Endothelial cell of umbilical vein (primary cell): ENCODE results near the gene TREX2. TPM values are rescaled to one million over a fixed set of nuclear protein-coding genes. Genes with fewer than 3 reads are reported as not detected.

Experiments
- BruUV-seq: library from RNA; stranded (reverse); fragments of 400-500 nt; replicated peaks from 2 replicates; lab custom pipeline; 2021; lab: Mats Ljungman, UMichigan
- CTCF ChIA-PET: fragments of 300-600, 350-600 bp; sonication (Branson Sonifier 250); formaldehyde crosslinking; loops from one replicate; lab custom pipeline; 2021; ENCODE audit warnings: antibody characterized with exemption, inconsistent platforms; lab: Charles Lee
- POLR2A ChIA-PET: fragments of 300-600, 350-600 bp; sonication (Branson Sonifier 250); formaldehyde crosslinking; loops from one replicate; lab custom pipeline; 2021; ENCODE audit warnings: antibody characterized with exemption, inconsistent platforms; lab: Charles Lee
- DNase-seq: peaks from one replicate; pipeline ENCODE4 v3.0.0-alpha.2; 2011; ENCODE audit warnings: low read depth, low spot score
- FAIRE-seq: peaks from 2 replicates; lab custom pipeline; 2011; peaks lifted over from hg19 to GRCh38; lab: Jason Lieb, UNC
- H2AFZ ChIP-seq: 2 replicates; pipeline ENCODE4 v1.6.0; 2012; ENCODE audit warnings: low read depth, low read length, control low read depth, inconsistent platforms
- H3K27ac ChIP-seq: 2 replicates; pipeline ENCODE4 v1.5.1; 2011; ENCODE audit warnings: low read depth, mild to moderate bottlenecking, control low read depth, low read length, moderate library complexity; ENCODE audit not compliant: insufficient read depth
- H3K27me3 ChIP-seq, 2 experiments: 2 replicates each; pipeline versions ENCODE4 v1.6.0 to v1.6.1; 2011; ENCODE audit warnings: low read length in 2 of 2, mixed read lengths in 1 of 2; ENCODE audit not compliant: control insufficient read depth in 2 of 2, insufficient read depth in 2 of 2
- H3K36me3 ChIP-seq, 2 experiments: 2 replicates in 1 of 2; 3 replicates in 1 of 2; pipeline ENCODE4 v1.5.1; 2011; ENCODE audit warnings: low read length in 2 of 2, mild to moderate bottlenecking in 1 of 2, moderate library complexity in 1 of 2; ENCODE audit not compliant: control insufficient read depth in 2 of 2, insufficient read depth in 2 of 2; ENCODE audit errors: extremely low read depth in 1 of 2
- H3K4me1 ChIP-seq: 3 replicates; pipeline ENCODE4 v1.5.1; 2011; ENCODE audit warnings: mild to moderate bottlenecking, low read length; ENCODE audit not compliant: control insufficient read depth, insufficient read depth; ENCODE audit errors: extremely low read depth
- H3K4me2 ChIP-seq: 2 replicates; pipeline ENCODE4 v1.6.1; 2011; ENCODE audit warnings: low read length, control low read depth, mixed read lengths; ENCODE audit not compliant: insufficient read depth
- H3K4me3 ChIP-seq, 3 experiments: fragments of 200-600 bp in 1 of 3; sonication (generic), shearing (Covaris generic) in 1 of 3; replicated peaks in 1 of 3; 2 replicates each; pipeline ENCODE4 v1.5.1; 2011 to 2016; ENCODE audit warnings: control low read depth in 3 of 3, low read length in 3 of 3, mild to moderate bottlenecking in 2 of 3, inconsistent platforms in 1 of 3, low read depth in 1 of 3, moderate library complexity in 1 of 3; ENCODE audit not compliant: insufficient read depth in 1 of 3
- H3K79me2 ChIP-seq: 2 replicates; pipeline ENCODE4 v1.6.0; 2012; ENCODE audit warnings: low read length, inconsistent platforms; ENCODE audit not compliant: control insufficient read depth, insufficient read depth
- H3K9ac ChIP-seq: replicated peaks from 2 replicates; pipeline ENCODE3; 2011; ENCODE audit warnings: low read length, control low read depth; ENCODE audit not compliant: insufficient read depth; ENCODE audit errors: extremely low read depth
- H3K9me1 ChIP-seq: replicated peaks from 3 replicates; pipeline ENCODE4 v1.6.0; 2011; ENCODE audit warnings: mild to moderate bottlenecking, low read length; ENCODE audit not compliant: control insufficient read depth, insufficient read depth; ENCODE audit errors: extremely low read depth
- H3K9me3 ChIP-seq: replicated peaks from 2 replicates; pipeline ENCODE4 v1.5.1; 2012; ENCODE audit warnings: low read length, inconsistent platforms; ENCODE audit not compliant: control insufficient read depth, insufficient read depth
- H4K20me1 ChIP-seq: replicated peaks from 2 replicates; pipeline ENCODE3; 2011; ENCODE audit warnings: mild to moderate bottlenecking, low read length; ENCODE audit not compliant: control insufficient read depth, insufficient read depth; ENCODE audit errors: extremely low read depth
- CTCF ChIP-seq, 2 donors: IDR thresholded peaks; 1 replicate in 1 of 2; 2 replicates in 1 of 2; pipeline ENCODE4 v1.5.1; 2011; ENCODE audit warnings: low read length in 2 of 2, mild to moderate bottlenecking in 2 of 2, moderate library complexity in 2 of 2, control low read depth in 1 of 2, inconsistent platforms in 1 of 2, low read depth in 1 of 2; ENCODE audit not compliant: insufficient read depth in 1 of 2; ENCODE audit errors: extremely low read depth in 1 of 2
- EZH2 ChIP-seq: IDR thresholded peaks from 2 replicates; pipeline ENCODE4 v1.6.1; 2012; ENCODE audit warnings: borderline replicate concordance, low read depth, mild to moderate bottlenecking, moderate library complexity, low read length, inconsistent platforms; ENCODE audit not compliant: severe bottlenecking
- JUN ChIP-seq: IDR thresholded peaks from 2 replicates; pipeline ENCODE4 v1.6.1; 2011; ENCODE audit warnings: borderline replicate concordance, low read depth; ENCODE audit not compliant: insufficient read length, insufficient read depth
- POLR2AphosphoS5 ChIP-seq: IDR thresholded peaks from 2 replicates; pipeline ENCODE4 v1.6.1; 2012; ENCODE audit warnings: low read depth, mild to moderate bottlenecking, control low read depth, low read length, moderate library complexity; ENCODE audit not compliant: insufficient read depth
- dilution Hi-C: fragments of 300-500 bp; cut with MboI; formaldehyde crosslinking; loops from one replicate; pipeline ENCODE4 v1.15.0; 2019; ENCODE audit warnings: low sequenced_read_pairs; ENCODE audit not compliant: extremely low pct_ligation_motif_present
- intact Hi-C: fragments of 100-400 bp; cut with micrococcal nuclease; formaldehyde crosslinking; loops from one replicate; pipeline ENCODE4 v1.10.0; 2022
- polyA plus RNA-seq, 4 experiments: library from polyadenylated mRNA; depleted of rRNA in 3 of 4; stranded (reverse) in 3 of 4; unstranded in 1 of 4; fragments of >200 nt; gene quantifications; 2 replicates each; pipeline versions ENCODE4 v1.2.1 to v1.2.3, GENCODE V29; 2011 to 2012; ENCODE audit warnings: missing spikeins in 1 of 4
- total RNA-seq: library from RNA; stranded (reverse); gene quantifications from 2 replicates; pipeline ENCODE4 v1.2.3, GENCODE V29; 2021

Gene TREX2
- total and polyA plus RNA-seq, 2 donors (not counting 3 experiments of a cell fraction or from before 2014, with no cell fraction given): 0.82 to 0.99 TPM

DNA sequence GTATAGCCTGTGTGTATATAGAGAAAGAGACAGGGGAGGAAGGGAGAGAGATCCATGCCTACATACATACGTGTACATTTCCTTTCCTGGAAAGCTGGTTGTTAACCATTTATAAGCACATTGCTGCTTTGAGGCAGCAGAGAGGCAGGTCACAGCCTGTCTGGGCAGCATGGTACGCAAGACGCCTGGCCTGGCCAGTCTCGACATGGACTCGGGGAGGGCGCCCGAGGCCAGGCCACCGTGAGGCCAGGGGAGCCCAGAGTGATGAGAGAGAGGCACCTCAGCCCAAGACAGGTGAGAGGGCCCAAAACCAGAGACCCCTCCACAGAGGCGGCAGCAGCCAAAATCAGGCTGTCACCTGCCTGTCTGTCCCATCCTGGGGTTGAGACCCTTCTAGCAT lies 3.9 kb downstream of the TREX2 start:
- H3K9ac ChIP-seq: no peak overlapping the region
- no peak overlapping the region for H2AFZ ChIP-seq
- no peak overlapping the region for H3K4me2 ChIP-seq
- no peaks in the 10 kb centered on the region for H3K27me3 ChIP-seq
- H3K79me2 ChIP-seq: no peaks in the 10 kb centered on the region
- H3K27ac ChIP-seq: no peak overlapping the region
- no peak for DNase-seq
- BruUV-seq: no TSS peak
- H3K4me1 ChIP-seq: no peaks in the 10 kb centered on the region
- ChIA-PET POLR2A (no interaction called here), CTCF (no interaction called here)
- no peaks in the 10 kb centered on the region for H3K9me3 ChIP-seq
- no peak overlapping the region for H3K4me3 ChIP-seq
- intact Hi-C loops (no loop called here), dilution Hi-C loops (no loop called here)
- no peaks in the 10 kb centered on the region for H3K9me1 ChIP-seq
- TF ChIP-seq CTCF (IDR thresholded peaks at IDR 0.05; ENCODE audit: extremely low read depth in 1 of 2, insufficient read depth in 1 of 2, low read depth in 1 of 2, low read length in 2 of 2): no peak
- no peaks in the 10 kb centered on the region for H4K20me1 ChIP-seq
- no peaks in the 10 kb centered on the region for H3K36me3 ChIP-seq
- FAIRE-seq: no peak

GRCh38 chrX:153441296-153441695 lies 4.6 kb downstream of the TREX2 start:
- intact Hi-C loops (no loop called here), dilution Hi-C loops (no loop called here)
- no TSS peak for BruUV-seq
- Histone ChIP-seq H3K27ac (no peak overlapping the region), H3K27me3 (no peaks in the 10 kb centered on the region), H3K79me2 (no peaks in the 10 kb centered on the region), H3K36me3 (no peaks in the 10 kb centered on the region), H3K4me3 (no peak overlapping the region), H3K4me1 (no peaks in the 10 kb centered on the region), H3K4me2 (no peak overlapping the region), H3K9me1 (no peaks in the 10 kb centered on the region), H4K20me1 (no peaks in the 10 kb centered on the region), H3K9me3 (no peaks in the 10 kb centered on the region), H3K9ac (no peak overlapping the region), H2AFZ (no peak overlapping the region)
- no peak for TF ChIP-seq POLR2AphosphoS5
- no peak for TF ChIP-seq JUN
- TF ChIP-seq EZH2: no peak
- DNase-seq (no peak), FAIRE-seq (no peak)
- POLR2A ChIA-PET: no interaction called here
- CTCF ChIA-PET: interaction anchor here (1.1 kb wide), 1 partner anchor 19 kb away, joined by 4 read pairs; no protein-coding TSS in a partner anchor
